Measurements from ENCODE around the gene SCAMP2.

SCAMP2 gene

DNA sequence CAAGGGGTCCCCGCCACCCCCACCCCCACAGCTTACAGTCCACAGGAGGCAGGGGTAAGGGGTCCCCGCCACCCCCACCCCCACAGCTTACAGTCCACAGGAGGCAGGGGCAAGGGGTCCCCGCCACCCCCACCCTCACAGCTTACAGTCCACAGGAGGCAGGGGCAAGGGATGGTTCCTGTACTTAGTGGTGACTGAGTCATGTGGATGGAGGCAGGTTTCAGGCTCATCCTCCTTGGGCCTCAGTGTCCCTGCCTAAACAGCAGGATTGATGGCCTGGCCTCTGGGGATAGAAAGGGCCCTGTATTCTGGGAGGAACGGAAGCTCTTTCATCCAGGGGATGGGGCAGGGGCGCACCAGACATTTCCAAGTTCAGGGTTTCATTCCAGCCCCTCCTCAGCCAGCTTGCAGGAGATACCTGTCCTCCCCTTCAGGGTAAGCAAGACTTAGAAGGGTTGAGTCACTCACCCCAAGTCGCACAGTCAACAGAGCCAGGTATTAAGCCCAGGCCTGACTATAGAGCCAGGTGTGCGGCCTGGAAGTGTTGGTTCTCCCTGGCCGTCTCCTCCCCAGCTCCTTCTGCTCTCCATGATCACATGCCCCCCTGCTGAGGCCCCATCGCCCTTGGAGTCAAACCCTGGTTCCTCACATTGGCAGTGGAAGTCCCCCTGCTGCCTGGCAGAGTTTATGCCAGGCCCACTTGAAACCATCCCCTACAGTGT lies 78.8 kb downstream of the SCAMP2 start:
- TF ChIP-seq, protein P1, sequence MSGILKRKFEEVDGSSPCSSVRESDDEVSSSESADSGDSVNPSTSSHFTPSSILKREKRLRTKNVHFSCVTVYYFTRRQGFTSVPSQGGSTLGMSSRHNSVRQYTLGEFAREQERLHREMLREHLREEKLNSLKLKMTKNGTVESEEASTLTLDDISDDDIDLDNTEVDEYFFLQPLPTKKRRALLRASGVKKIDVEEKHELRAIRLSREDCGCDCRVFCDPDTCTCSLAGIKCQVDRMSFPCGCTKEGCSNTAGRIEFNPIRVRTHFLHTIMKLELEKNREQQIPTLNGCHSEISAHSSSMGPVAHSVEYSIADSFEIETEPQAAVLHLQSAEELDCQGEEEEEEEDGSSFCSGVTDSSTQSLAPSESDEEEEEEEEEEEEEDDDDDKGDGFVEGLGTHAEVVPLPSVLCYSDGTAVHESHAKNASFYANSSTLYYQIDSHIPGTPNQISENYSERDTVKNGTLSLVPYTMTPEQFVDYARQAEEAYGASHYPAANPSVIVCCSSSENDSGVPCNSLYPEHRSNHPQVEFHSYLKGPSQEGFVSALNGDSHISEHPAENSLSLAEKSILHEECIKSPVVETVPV (CRISPR knock-in tag; IDR thresholded peaks at IDR 0.05), result no peak
- TF ChIP-seq ZFP3 (CRISPR knock-in tag; IDR thresholded peaks at IDR 0.05), result no peak
- TF ChIP-seq, protein P2, sequence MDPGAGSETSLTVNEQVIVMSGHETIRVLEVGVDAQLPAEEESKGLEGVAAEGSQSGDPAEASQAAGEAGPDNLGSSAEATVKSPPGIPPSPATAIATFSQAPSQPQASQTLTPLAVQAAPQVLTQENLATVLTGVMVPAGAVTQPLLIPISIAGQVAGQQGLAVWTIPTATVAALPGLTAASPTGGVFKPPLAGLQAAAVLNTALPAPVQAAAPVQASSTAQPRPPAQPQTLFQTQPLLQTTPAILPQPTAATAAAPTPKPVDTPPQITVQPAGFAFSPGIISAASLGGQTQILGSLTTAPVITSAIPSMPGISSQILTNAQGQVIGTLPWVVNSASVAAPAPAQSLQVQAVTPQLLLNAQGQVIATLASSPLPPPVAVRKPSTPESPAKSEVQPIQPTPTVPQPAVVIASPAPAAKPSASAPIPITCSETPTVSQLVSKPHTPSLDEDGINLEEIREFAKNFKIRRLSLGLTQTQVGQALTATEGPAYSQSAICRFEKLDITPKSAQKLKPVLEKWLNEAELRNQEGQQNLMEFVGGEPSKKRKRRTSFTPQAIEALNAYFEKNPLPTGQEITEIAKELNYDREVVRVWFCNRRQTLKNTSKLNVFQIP (CRISPR knock-in tag; IDR thresholded peaks at IDR 0.05; ENCODE audit: borderline replicate concordance, low read depth), result no peak
- no peak for TF ChIP-seq ZC3H10 (CRISPR knock-in tag; IDR thresholded peaks at IDR 0.05)
- no peak for TF ChIP-seq RARB (CRISPR knock-in tag; IDR thresholded peaks at IDR 0.05)
- TF ChIP-seq ZNF565 (CRISPR knock-in tag; conservative IDR thresholded peaks at IDR 0.05; ENCODE audit: low read depth), result no peak
- no peak for ATAC-seq

Data from SK-N-SH treated with all-trans-retinoic acid at 6 μM for 48 hours (cell line).